ENCODE measurements around the gene RBMS1.

RBMS1 gene

DNA sequence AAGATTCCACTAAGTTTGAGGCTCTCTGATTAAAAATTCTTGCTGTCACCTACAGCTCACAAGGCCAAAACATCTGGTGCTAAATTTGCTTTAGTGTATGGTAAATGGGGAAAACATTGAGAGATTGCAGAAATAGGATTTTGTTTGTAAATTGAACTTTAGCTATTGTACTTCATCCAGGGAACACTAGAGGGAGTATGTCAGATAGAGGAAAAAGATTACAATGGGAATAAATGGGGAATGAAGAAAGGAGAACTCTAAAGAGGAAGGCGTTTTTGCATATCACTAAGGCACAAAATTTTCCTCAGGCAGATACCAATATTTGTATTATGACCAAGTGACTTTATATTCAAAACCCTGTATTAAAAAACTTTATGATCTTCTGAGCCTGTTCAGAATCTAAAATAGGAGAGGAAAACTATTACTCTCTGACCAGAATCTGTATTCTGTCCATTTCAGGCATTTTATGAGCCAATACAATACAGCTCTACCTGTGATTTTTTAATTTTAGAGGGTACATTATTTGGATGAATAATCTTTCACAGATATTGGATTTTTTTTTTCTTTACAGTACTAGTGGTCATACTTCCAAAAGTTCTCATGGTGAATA is 241.2 kb downstream of the RBMS1 start:
- DNase-seq (ENCODE audit: low read depth) = peak; percentile 56
- no peak overlapping the region for H3K4me3 ChIP-seq (ENCODE audit: control insufficient read depth, low read depth, low read length)
- TF ChIP-seq, protein P1, sequence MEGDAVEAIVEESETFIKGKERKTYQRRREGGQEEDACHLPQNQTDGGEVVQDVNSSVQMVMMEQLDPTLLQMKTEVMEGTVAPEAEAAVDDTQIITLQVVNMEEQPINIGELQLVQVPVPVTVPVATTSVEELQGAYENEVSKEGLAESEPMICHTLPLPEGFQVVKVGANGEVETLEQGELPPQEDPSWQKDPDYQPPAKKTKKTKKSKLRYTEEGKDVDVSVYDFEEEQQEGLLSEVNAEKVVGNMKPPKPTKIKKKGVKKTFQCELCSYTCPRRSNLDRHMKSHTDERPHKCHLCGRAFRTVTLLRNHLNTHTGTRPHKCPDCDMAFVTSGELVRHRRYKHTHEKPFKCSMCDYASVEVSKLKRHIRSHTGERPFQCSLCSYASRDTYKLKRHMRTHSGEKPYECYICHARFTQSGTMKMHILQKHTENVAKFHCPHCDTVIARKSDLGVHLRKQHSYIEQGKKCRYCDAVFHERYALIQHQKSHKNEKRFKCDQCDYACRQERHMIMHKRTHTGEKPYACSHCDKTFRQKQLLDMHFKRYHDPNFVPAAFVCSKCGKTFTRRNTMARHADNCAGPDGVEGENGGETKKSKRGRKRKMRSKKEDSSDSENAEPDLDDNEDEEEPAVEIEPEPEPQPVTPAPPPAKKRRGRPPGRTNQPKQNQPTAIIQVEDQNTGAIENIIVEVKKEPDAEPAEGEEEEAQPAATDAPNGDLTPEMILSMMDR (conservative IDR thresholded peaks at IDR 0.05; ENCODE audit: control insufficient read depth, insufficient read depth, low read depth, low read length) = peak; percentile 83

DNA sequence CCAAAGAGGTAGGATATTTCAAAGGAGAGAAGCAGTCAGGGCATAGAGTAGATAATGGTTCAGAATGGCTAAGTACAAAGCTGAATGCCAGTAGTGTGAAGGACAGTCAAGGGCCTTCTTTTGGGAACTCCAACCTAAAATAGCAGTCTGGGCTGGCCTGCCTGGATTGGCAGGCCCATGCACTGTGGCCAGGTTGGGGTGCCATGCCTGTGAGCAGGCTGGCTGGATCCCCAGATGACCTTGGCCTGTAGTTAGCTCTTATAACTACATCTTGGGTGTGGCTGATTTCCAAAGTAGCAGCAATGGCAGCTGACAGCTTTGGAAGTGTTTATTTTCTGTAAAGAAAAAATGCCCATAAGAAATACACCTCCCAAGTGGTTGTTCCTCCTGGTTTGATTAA is 242.0 kb downstream of the RBMS1 start:
- no peak overlapping the region for H3K4me3 ChIP-seq (ENCODE audit: control insufficient read depth, low read depth, low read length)
- no peak for DNase-seq (ENCODE audit: low read depth)
- TF ChIP-seq, protein P1 (conservative IDR thresholded peaks at IDR 0.05; ENCODE audit: control insufficient read depth, insufficient read depth, low read depth, low read length) = no peak

DNA sequence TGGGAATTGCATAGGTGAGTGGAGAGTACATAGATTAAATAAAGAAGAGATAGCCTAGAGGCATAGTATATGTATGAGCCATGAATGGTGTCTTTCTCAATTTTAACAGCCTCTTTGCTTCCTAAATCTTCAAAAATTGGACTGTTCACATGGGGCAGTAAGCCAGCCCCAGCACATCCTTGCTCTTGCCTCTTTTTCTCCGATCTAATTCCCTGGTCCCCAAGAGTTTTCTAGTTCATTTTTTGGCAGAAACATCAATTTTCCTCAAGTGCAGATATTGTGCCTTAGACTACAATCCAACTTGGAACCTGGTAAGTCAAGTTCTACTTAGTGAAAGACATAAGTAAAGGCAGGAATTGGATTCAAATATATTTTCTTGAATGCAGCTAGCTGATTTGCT is 243.7 kb downstream of the RBMS1 start:
- H3K4me3 ChIP-seq (ENCODE audit: control insufficient read depth, low read depth, low read length) = no peak overlapping the region
- DNase-seq (ENCODE audit: low read depth) = no peak
- TF ChIP-seq, protein P1 (conservative IDR thresholded peaks at IDR 0.05; ENCODE audit: control insufficient read depth, insufficient read depth, low read depth, low read length) = no peak

DNA sequence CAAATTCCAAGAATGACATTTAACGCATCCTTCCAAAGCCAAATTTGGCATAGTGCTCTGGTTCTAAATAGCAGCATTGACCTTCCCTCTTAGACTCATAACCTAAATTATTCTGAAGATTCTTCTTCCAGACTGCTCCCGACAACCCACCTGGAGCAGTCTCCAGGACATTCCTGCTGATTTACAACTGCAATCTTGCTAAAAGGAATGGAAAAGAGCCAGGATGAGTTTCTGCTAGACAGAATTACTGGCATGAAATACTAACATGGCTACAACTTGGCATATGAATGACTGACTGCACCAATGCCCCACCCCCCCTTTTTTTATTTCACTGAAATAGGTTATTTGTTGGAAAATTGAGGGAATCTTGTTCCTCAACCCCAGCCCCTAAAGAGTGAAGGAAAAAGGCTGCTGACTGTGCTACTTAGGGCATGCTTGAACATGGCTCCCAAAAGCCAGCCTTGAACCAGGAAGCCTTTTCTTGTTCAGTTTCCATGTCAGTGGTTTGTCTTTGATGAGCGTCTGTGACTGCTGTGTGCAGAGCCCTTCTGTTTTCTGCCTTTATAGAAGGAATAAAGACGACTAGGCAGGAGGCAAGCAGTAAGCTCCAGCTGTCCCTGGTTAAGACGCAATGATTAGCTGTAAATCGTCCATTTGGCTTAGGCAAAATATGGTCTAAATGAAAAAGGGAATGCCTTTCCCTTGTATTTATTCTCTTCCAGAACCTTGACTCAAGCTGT is 246.1 kb downstream of the RBMS1 start:
- no peak overlapping the region for H3K4me3 ChIP-seq (ENCODE audit: control insufficient read depth, low read depth, low read length)
- TF ChIP-seq, protein P1 (conservative IDR thresholded peaks at IDR 0.05; ENCODE audit: control insufficient read depth, insufficient read depth, low read depth, low read length) = no peak
- DNase-seq (ENCODE audit: low read depth) = no peak

DNA sequence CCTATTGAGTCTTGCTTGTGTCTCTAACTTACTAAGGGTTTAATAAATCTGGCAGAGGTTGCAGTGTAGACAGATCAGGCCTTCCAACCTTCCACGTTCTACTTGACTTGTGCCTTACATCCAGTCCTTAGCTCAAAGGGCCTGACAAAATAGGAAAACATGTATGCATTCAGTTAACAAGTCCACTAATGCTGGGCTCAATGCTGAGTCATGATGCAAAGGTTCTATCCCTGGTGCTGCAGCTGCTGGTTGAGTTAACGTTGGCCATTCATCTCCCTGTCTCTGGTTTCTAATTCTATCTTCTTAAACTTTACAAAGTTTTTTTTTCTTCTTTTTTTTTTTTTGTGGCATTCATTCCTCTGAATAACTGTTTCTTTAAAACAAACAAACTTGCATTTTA is 247.3 kb downstream of the RBMS1 start:
- TF ChIP-seq, protein P1 (conservative IDR thresholded peaks at IDR 0.05; ENCODE audit: control insufficient read depth, insufficient read depth, low read depth, low read length) = no peak
- no peak overlapping the region for H3K4me3 ChIP-seq (ENCODE audit: control insufficient read depth, low read depth, low read length)
- DNase-seq (ENCODE audit: low read depth) = peak; percentile 52

DNA sequence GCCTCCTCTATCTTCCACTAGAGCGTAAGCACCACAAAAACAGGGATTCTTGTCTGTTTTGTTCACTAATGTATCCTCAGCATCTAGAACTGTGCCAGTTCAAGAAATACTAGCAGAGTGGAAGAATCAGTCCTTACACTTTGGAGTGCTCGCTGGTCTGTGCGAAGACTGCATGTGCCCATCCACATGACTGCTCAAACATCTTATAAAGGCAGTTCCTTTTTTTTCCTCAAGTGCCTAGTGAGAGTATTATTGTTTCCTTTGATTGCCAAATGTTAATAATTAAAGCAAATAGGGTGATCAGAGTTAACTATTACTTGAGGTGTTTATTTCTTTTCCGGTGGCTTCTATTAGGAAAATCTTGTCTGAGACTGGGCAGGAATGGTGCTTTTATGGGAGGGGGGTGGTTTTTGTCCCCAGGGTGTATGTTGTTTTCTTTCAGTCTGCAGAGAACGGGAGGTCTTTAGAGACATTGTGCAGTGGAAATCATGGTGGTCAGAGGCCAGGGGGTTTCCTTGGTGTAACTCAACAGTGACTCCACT is 247.9 kb downstream of the RBMS1 start:
- TF ChIP-seq, protein P1 (conservative IDR thresholded peaks at IDR 0.05; ENCODE audit: control insufficient read depth, insufficient read depth, low read depth, low read length) = no peak
- DNase-seq (ENCODE audit: low read depth) = no peak
- H3K4me3 ChIP-seq (ENCODE audit: control insufficient read depth, low read depth, low read length) = no peak overlapping the region

Measured in fibroblast of mammary gland (primary cell).